ENCODE results near the gene CIT.

DNA sequence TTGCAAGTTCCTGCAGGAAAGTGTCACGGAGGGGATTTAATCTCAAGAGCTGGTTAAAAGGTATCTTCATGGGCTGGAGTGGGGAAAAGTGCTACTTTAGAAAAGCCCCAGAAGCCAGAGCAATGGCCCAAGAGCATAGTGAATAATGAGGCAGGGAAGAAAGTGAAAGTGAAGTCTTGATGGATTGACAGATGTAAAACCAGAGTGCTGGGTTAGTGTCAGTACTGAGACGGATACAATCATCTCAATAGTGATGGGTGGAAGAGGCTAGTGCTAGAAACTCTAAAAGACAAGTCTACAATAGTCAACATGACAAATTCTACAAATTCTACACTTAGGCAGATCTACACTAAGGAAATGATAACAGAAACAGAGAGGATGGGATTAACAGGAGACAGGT lies 68.1 kb downstream of the CIT start:
- no peak for TF ChIP-seq SUZ12 (IDR thresholded peaks at IDR 0.05; ENCODE audit: unreplicated experiment)
- TF ChIP-seq YY1 (IDR thresholded peaks at IDR 0.05; ENCODE audit: low read depth, low read length), result no peak
